Measurements from ENCODE around the gene LRRC4B.

DNA sequence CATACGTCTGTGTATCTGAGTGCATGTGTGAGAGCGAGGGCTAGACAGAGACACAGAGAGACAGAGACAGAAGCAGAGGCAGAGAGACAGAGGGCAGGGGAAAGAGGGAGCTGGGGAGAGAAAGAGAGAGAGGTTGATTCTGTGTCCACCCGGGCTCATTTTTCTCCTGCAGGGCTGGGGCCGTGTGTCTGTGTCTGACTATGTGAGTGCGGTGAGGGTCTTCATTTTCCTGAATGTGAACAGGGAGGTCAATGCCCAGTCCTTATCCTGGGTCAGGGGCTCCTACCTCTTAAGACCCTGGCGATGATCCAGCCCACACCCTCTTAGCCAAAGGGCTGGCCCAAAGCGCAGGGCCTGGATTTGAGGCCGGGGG lies 17.7 kb downstream of the LRRC4B start:
- TF ChIP-seq, protein P1, sequence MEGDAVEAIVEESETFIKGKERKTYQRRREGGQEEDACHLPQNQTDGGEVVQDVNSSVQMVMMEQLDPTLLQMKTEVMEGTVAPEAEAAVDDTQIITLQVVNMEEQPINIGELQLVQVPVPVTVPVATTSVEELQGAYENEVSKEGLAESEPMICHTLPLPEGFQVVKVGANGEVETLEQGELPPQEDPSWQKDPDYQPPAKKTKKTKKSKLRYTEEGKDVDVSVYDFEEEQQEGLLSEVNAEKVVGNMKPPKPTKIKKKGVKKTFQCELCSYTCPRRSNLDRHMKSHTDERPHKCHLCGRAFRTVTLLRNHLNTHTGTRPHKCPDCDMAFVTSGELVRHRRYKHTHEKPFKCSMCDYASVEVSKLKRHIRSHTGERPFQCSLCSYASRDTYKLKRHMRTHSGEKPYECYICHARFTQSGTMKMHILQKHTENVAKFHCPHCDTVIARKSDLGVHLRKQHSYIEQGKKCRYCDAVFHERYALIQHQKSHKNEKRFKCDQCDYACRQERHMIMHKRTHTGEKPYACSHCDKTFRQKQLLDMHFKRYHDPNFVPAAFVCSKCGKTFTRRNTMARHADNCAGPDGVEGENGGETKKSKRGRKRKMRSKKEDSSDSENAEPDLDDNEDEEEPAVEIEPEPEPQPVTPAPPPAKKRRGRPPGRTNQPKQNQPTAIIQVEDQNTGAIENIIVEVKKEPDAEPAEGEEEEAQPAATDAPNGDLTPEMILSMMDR (IDR thresholded peaks at IDR 0.05; ENCODE audit: insufficient read depth, low read depth, low read length) = no peak
- TF ChIP-seq EZH2 (IDR thresholded peaks at IDR 0.05; ENCODE audit: insufficient read depth, low read length) = no peak

Measured in astrocyte (in vitro differentiated cells and primary cell).